HEK293T (cell line): Measurements from ENCODE around the gene AP1AR.
"Not testable (repeated sequence)": the region's sequence is repeated elsewhere in the genome, so short reads cannot be mapped to it uniquely, and the experiment has no call there.

Experiments
- CTCF ChIA-PET: fragments of 350-600 bp; formaldehyde crosslinking; extraction: SDS; loops from one replicate; lab custom pipeline; 2021; ENCODE audit warnings: antibody characterized with exemption, inconsistent platforms; lab: Yijun Ruan, JAX
- POLR2A ChIA-PET: fragments of 350-600 bp; formaldehyde crosslinking; extraction: SDS; loops from one replicate; lab custom pipeline; 2020; ENCODE audit warnings: antibody characterized with exemption, inconsistent platforms; lab: Yijun Ruan, JAX
- DNase-seq: peaks from one replicate; pipeline ENCODE4 v3.0.0; 2012; ENCODE audit warnings: mixed read lengths; ENCODE audit errors: extremely low spot score
- ARNT ChIP-seq: fragments of 450-650 bp; IDR thresholded peaks from 2 replicates; pipeline ENCODE4 v1.6.1; 2017; ENCODE audit warnings: mild to moderate bottlenecking
- BHLHE40 ChIP-seq: fragments of 450-650 bp; IDR thresholded peaks from 2 replicates; pipeline ENCODE4 v1.6.1; 2016; ENCODE audit warnings: mild to moderate bottlenecking, moderate library complexity, borderline replicate concordance
- CTBP1 ChIP-seq: fragments of 450-650 bp; IDR thresholded peaks from 2 replicates; pipeline ENCODE4 v1.6.1; 2016; ENCODE audit warnings: borderline replicate concordance
- ELF4 ChIP-seq: fragments of 450-650 bp; IDR thresholded peaks from 2 replicates; pipeline ENCODE4 v1.6.1; 2017; ENCODE audit warnings: antibody characterized with exemption
- FOXA1 ChIP-seq: fragments of 450-650 bp; IDR thresholded peaks from 2 replicates; pipeline ENCODE4 v1.6.1; 2016; ENCODE audit warnings: mild to moderate bottlenecking
- FOXK2 ChIP-seq: fragments of 450-650 bp; IDR thresholded peaks from 2 replicates; pipeline ENCODE4 v1.6.1; 2016; ENCODE audit warnings: mild to moderate bottlenecking
- FOXM1 ChIP-seq: fragments of 450-650 bp; IDR thresholded peaks from 2 replicates; pipeline ENCODE4 v1.6.1; 2017; ENCODE audit warnings: mild to moderate bottlenecking, borderline replicate concordance
- HDGF ChIP-seq: fragments of 450-650 bp; IDR thresholded peaks from 2 replicates; pipeline ENCODE4 v1.6.1; 2017; ENCODE audit warnings: antibody characterized with exemption, borderline replicate concordance
- L3MBTL2 ChIP-seq: fragments of 450-650 bp; conservative IDR thresholded peaks from 2 replicates; pipeline ENCODE4 v1.6.1; 2016; ENCODE audit warnings: mild to moderate bottlenecking
- LEF1 ChIP-seq: fragments of 450-650 bp; IDR thresholded peaks from 2 replicates; pipeline ENCODE4 v1.6.1; 2017; ENCODE audit warnings: mild to moderate bottlenecking, borderline replicate concordance
- NFRKB ChIP-seq: fragments of 450-650 bp; IDR thresholded peaks from 2 replicates; pipeline ENCODE4 v1.6.1; 2016; ENCODE audit warnings: mild to moderate bottlenecking, moderate library complexity
- PKNOX1 ChIP-seq: fragments of 450-650 bp; IDR thresholded peaks from 2 replicates; pipeline ENCODE4 v1.6.1; 2016
- SP1 ChIP-seq: fragments of 450-650 bp; IDR thresholded peaks from 2 replicates; pipeline ENCODE4 v1.6.1; 2017
- SUZ12 ChIP-seq: fragments of 450-650 bp; IDR thresholded peaks from 2 replicates; pipeline ENCODE4 v1.6.1; 2016; ENCODE audit warnings: mild to moderate bottlenecking
- TARDBP ChIP-seq: fragments of 450-650 bp; IDR thresholded peaks from 2 replicates; pipeline ENCODE4 v1.6.1; 2016
- ZNF384 ChIP-seq: fragments of 450-650 bp; IDR thresholded peaks from 2 replicates; pipeline ENCODE4 v1.6.1; 2016

The AP1AR gene

GRCh38 chr4:112289407-112290253, 58.0 kb downstream of the AP1AR start:
- DNase-seq: no peak
- ChIA-PET POLR2A (interaction anchor here (0.6 kb wide), 1 partner anchor 9 kb away, joined by 3 read pairs; no protein-coding TSS in a partner anchor), CTCF (interaction anchor here (0.7 kb wide), 1 partner anchor 75 kb away, joined by 3 read pairs; no protein-coding TSS in a partner anchor)
- TF ChIP-seq HDGF (no peak), FOXK2 (no peak), ZNF384 (no peak), LEF1 (no peak), NFRKB (no peak), CTBP1 (no peak), BHLHE40 (no peak), ARNT (no peak), L3MBTL2 (no peak), FOXA1 (no peak), ELF4 (no peak), SUZ12 (no peak), TARDBP (no peak)

GRCh38 chr4:112290341-112290740, 58.8 kb downstream of the AP1AR start:
- ChIA-PET POLR2A (no interaction called here), CTCF (no interaction called here)

GRCh38 chr4:112296949-112297880, 65.6 kb downstream of the AP1AR start, which contains the start of gene ALPK1:
Gene ALPK1 (plus strand): TSS chr4:112297369.
- CTCF ChIA-PET: no interaction called here
- POLR2A ChIA-PET: interaction anchor here (0.7 to 1.6 kb wide), 5 partner anchors 10 to 65 kb away, joined by 3 to 12 read pairs (median 4); partner anchors contain the start of genes AP1AR and TIFA
- TF ChIP-seq ARNT (no peak), ZNF384 (peak; percentile 93), PKNOX1 (no peak), L3MBTL2 (no peak), SUZ12 (no peak), FOXM1 (no peak), SP1 (no peak), ELF4 (0 out of 2 replicates have a peak, but pooled peaks have one; percentile 29), HDGF (no peak)
- DNase-seq: peak; percentile 71

More at GRCh38 chr4:112290341-112290740, 58.8 kb downstream of the AP1AR start:
- no peak for TF ChIP-seq SUZ12
- no peak for TF ChIP-seq ARNT
- TF ChIP-seq FOXM1: no peak
- TF ChIP-seq LEF1: no peak
- no peak for TF ChIP-seq HDGF
- no peak for TF ChIP-seq L3MBTL2
- TF ChIP-seq ZNF384: no peak
- no peak for DNase-seq

- TF ChIP-seq LEF1 (no peak), CTBP1 (no peak), SP1 (no peak), ARNT (no peak), TARDBP (no peak), FOXA1 (no peak), SUZ12 (no peak), HDGF (no peak), PKNOX1 (no peak), L3MBTL2 (no peak), NFRKB (no peak), FOXK2 (no peak), ZNF384 (no peak), BHLHE40 (no peak), FOXM1 (no peak), ELF4 (no peak)
- DNase-seq: no peak
- ChIA-PET POLR2A (no interaction called here), CTCF (no interaction called here)
Measured at GRCh38 chr4:112299721-112300120, 68.1 kb downstream of the AP1AR start.

GRCh38 chr4:112302320-112303274, 71.0 kb downstream of the AP1AR start:
- TF ChIP-seq SP1: no peak
- no peak for TF ChIP-seq L3MBTL2
- no peak for TF ChIP-seq PKNOX1
- TF ChIP-seq FOXA1: no peak
- no peak for TF ChIP-seq FOXK2
- TF ChIP-seq NFRKB: no peak
- TF ChIP-seq HDGF: no peak
- TF ChIP-seq BHLHE40: no peak
- TF ChIP-seq ZNF384: no peak
- no peak for TF ChIP-seq TARDBP
- DNase-seq: no peak
- ChIA-PET CTCF (no interaction called here), POLR2A (no interaction called here)

GRCh38 chr4:112305477-112305876, 73.9 kb downstream of the AP1AR start:
- DNase-seq, POLR2A ChIA-PET, CTCF ChIA-PET: not testable (repeated sequence)

GRCh38 chr4:112309263-112309791, 77.7 kb downstream of the AP1AR start:
- ChIA-PET POLR2A (interaction anchor here (1.2 kb wide), 1 partner anchor 12 kb away, joined by 5 read pairs; the partner anchor contains the start of gene ALPK1), CTCF (interaction anchor here (0.9 to 2.3 kb wide), 2 partner anchors 12 to 22 kb away, joined by 3 to 7 read pairs; no protein-coding TSS in a partner anchor)
- DNase-seq: not testable (repeated sequence)
